Lower lobe of right lung (tissue), 2 donors: ENCODE measurements around the gene TRMT112. TPM values are rescaled to one million over a fixed set of nuclear protein-coding genes. Genes with fewer than 3 reads are reported as not detected.

Experiments
- ATAC-seq, 2 donors: fragments of 200-7000 bp; cut with Tn5 transposase; one replicate each; pipeline ENCODE4 v1.9.1; 2020 to 2022; ENCODE audit warnings: mild to moderate bottlenecking in 2 of 2, moderate library complexity in 2 of 2
- DNase-seq: peaks from one replicate; pipeline ENCODE4 v3.0.0-alpha.2; 2020
- H3K27ac ChIP-seq: fragments of 200-600 bp; one replicate; pipeline ENCODE4 v1.8.0; 2022
- H3K27me3 ChIP-seq: fragments of 200-600 bp; one replicate; pipeline ENCODE4 v1.8.0; 2022; ENCODE audit warnings: low read depth
- H3K36me3 ChIP-seq: fragments of 200-600 bp; one replicate; pipeline ENCODE4 v1.8.0; 2022; ENCODE audit warnings: mild to moderate bottlenecking
- H3K4me1 ChIP-seq: fragments of 200-600 bp; one replicate; pipeline ENCODE4 v1.8.0; 2022
- H3K4me3 ChIP-seq: fragments of 200-600 bp; one replicate; pipeline ENCODE4 v1.8.0; 2022; ENCODE audit warnings: mild to moderate bottlenecking
- H3K9me3 ChIP-seq: fragments of 200-600 bp; one replicate; pipeline ENCODE4 v1.8.0; 2022
- CTCF ChIP-seq: fragments of 200-600 bp; IDR thresholded peaks from one replicate; pipeline ENCODE4 v1.8.0; 2022; ENCODE audit warnings: antibody characterized with exemption, mild to moderate bottlenecking
- intact Hi-C: fragments of 100-400 bp; cut with DNase I; formaldehyde crosslinking; loops from one replicate; pipeline ENCODE4 v1.11.0; 2022
- long read RNA-seq: library from polyadenylated mRNA; unstranded; transcript quantifications from one replicate; pipeline ENCODE4 v2.0.0, GENCODE V29; 2021
- total RNA-seq: library from RNA; stranded (reverse); fragmentation: NEBNext Ultra II Directional; extraction: Animal tissue kit (Norgen Biotek cat#: 25700); gene quantifications from one replicate; pipeline ENCODE4 v1.2.1, GENCODE V29; 2021
- donor health status: DM: no; HTN: yes; CAD: no; lungs with severe emphysema.

The TRMT112 gene
- total RNA-seq, result 178 TPM
- long read RNA-seq, transcript TRMT112-203 (3 exons, 823 nt), result minor isoform, 5 of 131 reads
- long read RNA-seq, transcript TRMT112-206 (4 exons, 1,106 nt), result major isoform, 118 of 131 reads
- long read RNA-seq, partial matches to known transcripts, result 2 of 131 reads
- long read RNA-seq, other reads (novel, unspliced or antisense), result 1 of 131 reads

GRCh38 chr11:64317325-64317960 lies at the start of gene TRMT112:
TSS of gene TRMT112 (minus strand) at chr11:64317559. CDS start at chr11:64317526, 33 bp downstream.
- peak within 1 kb of the TSS; percentile 100 for H3K27ac ChIP-seq
- intact Hi-C loops, result no loop called here
- ATAC-seq (peak; percentile 89), DNase-seq (peak; percentile 98)
- no peak for TF ChIP-seq CTCF
- no peaks in the 10 kb centered on the region for H3K9me3 ChIP-seq
- peaks cover 41% of the 10 kb centered on the region for H3K36me3 ChIP-seq
- H3K27me3 ChIP-seq, result no peaks in the 10 kb centered on the region
- H3K4me1 ChIP-seq, result peaks cover 27% of the 10 kb centered on the region
- peak within 1 kb of the TSS; percentile 92 for H3K4me3 ChIP-seq

- no peaks in the 10 kb centered on the region for H3K4me1 ChIP-seq
- TF ChIP-seq CTCF, result no peak
- no peaks in the 10 kb centered on the region for H3K9me3 ChIP-seq
- H3K36me3 ChIP-seq, result peaks cover 97% of the 10 kb centered on the region
- no peak overlapping the region for H3K27ac ChIP-seq
- no peak overlapping the region for H3K4me3 ChIP-seq
- DNase-seq (no peak), ATAC-seq (no peak)
- no peaks in the 10 kb centered on the region for H3K27me3 ChIP-seq
- intact Hi-C loops, result no loop called here
These were observed 49.4 kb upstream of the TRMT112 start for GRCh38 chr11:64366751-64367150.

- Histone ChIP-seq H3K9me3 (no peaks in the 10 kb centered on the region), H3K27ac (no peak overlapping the region), H3K4me3 (no peak overlapping the region), H3K27me3 (no peaks in the 10 kb centered on the region), H3K36me3 (peaks cover 97% of the 10 kb centered on the region), H3K4me1 (peaks cover 11% of the 10 kb centered on the region)
- intact Hi-C loops, result no loop called here
- DNase-seq, result no peak
- no peak for ATAC-seq
- TF ChIP-seq CTCF, result no peak
These were observed 47.6 kb upstream of the TRMT112 start for GRCh38 chr11:64364911-64365310.

- H3K4me1 ChIP-seq, result peaks cover 16% of the 10 kb centered on the region
- intact Hi-C loops, result no loop called here
These were observed 47.1 kb upstream of the TRMT112 start for GRCh38 chr11:64364435-64364834.

GRCh38 chr11:64362339-64362738 lies 45.0 kb upstream of the TRMT112 start:
- no peak for DNase-seq
- no peaks in the 10 kb centered on the region for H3K27me3 ChIP-seq
- H3K4me3 ChIP-seq, result no peak overlapping the region
- H3K9me3 ChIP-seq, result no peaks in the 10 kb centered on the region
- no peak for ATAC-seq
- no peak overlapping the region for H3K27ac ChIP-seq
- intact Hi-C loops, result no loop called here
- peaks cover 71% of the 10 kb centered on the region for H3K36me3 ChIP-seq
- peaks cover 31% of the 10 kb centered on the region for H3K4me1 ChIP-seq
- no peak for TF ChIP-seq CTCF

More at GRCh38 chr11:64364435-64364834, 47.1 kb upstream of the TRMT112 start:
- H3K9me3 ChIP-seq, result no peaks in the 10 kb centered on the region
- no peak overlapping the region for H3K27ac ChIP-seq
- H3K27me3 ChIP-seq, result no peaks in the 10 kb centered on the region
- no peak for TF ChIP-seq CTCF
- DNase-seq, result no peak
- H3K36me3 ChIP-seq, result peaks cover 92% of the 10 kb centered on the region
- H3K4me3 ChIP-seq, result no peak overlapping the region
- ATAC-seq, result no peak
